A549 (cell line): ENCODE measurements around the gene XPC. TPM values are rescaled to one million over a fixed set of nuclear protein-coding genes. Genes with fewer than 3 reads are reported as not detected.

ENCODE experiments used
- ATAC-seq, 2 experiments: fragments of 200-7000 bp in 1 of 2; fragments of >200 bp in 1 of 2; cut with Nextera tagmentation in 1 of 2; cut with Tn5 transposase in 1 of 2; 3 replicates each; pipeline versions ENCODE4 v1.8.0 to v1.9.1; 2018 to 2020; ENCODE audit warnings: mild to moderate bottlenecking in 1 of 2, moderate library complexity in 1 of 2
- CTCF ChIA-PET: fragments of 300-600 bp; sonication (Branson Sonifier 250); formaldehyde crosslinking; extraction: SDS; loops from one replicate; lab custom pipeline; 2021; ENCODE audit warnings: antibody characterized with exemption, inconsistent platforms; lab: Yijun Ruan, JAX
- POLR2A ChIA-PET: fragments of 350-600 bp; formaldehyde crosslinking; extraction: SDS; loops from one replicate; lab custom pipeline; 2021; ENCODE audit warnings: antibody characterized with exemption, inconsistent platforms; lab: Yijun Ruan, JAX
- DNase-seq, 2 experiments: peaks; one replicate each; pipeline versions ENCODE4 v3.0.0 to v3.0.0-alpha.2; 2011 to 2016; ENCODE audit warnings: low read depth in 1 of 2, low spot score in 1 of 2
- FAIRE-seq: peaks from 2 replicates; lab custom pipeline; 2011; peaks lifted over from hg19 to GRCh38; lab: Jason Lieb, UNC
- H3K27ac ChIP-seq, 2 experiments: fragments of >200 bp; sonication (Bioruptor Twin); formaldehyde crosslinking; 3 replicates each; pipeline ENCODE4 v1.5.1; 2016 to 2017
- H3K4me1 ChIP-seq: fragments of >200 bp; sonication (Bioruptor Twin); formaldehyde crosslinking; 3 replicates; pipeline ENCODE4 v1.6.1; 2016
- H3K4me2 ChIP-seq: fragments of >200 bp; sonication (Bioruptor Twin); formaldehyde crosslinking; 3 replicates; pipeline ENCODE4 v1.6.1; 2016
- H3K4me3 ChIP-seq: fragments of >200 bp; sonication (Bioruptor Twin); formaldehyde crosslinking; 3 replicates; pipeline ENCODE4 v1.5.1; 2016
- H3K9me3 ChIP-seq: fragments of >200 bp; sonication (Bioruptor Twin); formaldehyde crosslinking; 3 replicates; pipeline ENCODE4 v1.6.1; 2016
- CHD4 ChIP-seq: fragments of 200-600 bp; sonication (generic); IDR thresholded peaks from 2 replicates; pipeline ENCODE4 v1.6.1; 2016; ENCODE audit warnings: antibody characterized with exemption, mild to moderate bottlenecking, borderline replicate concordance
- CTCF ChIP-seq: fragments of >200 bp; sonication (Bioruptor Twin); formaldehyde crosslinking; IDR thresholded peaks from 3 replicates; pipeline ENCODE4 v1.5.1; 2016
- EHF ChIP-seq: fragments of 250-450 bp; sonication (Bioruptor Pico); IDR thresholded peaks from 2 replicates; pipeline ENCODE4 v1.5.0; 2020; ENCODE audit warnings: mild to moderate bottlenecking
- EHMT2 ChIP-seq: fragments of 200-600 bp; sonication (generic); IDR thresholded peaks from 2 replicates; pipeline ENCODE4 v1.6.1; 2016; ENCODE audit warnings: antibody characterized with exemption, low read depth, mild to moderate bottlenecking, moderate library complexity
- FOSL2 ChIP-seq, 2 experiments: fragments of 450-650 bp in 1 of 2; fragments of >200 bp in 1 of 2; sonication (Bioruptor Twin) in 1 of 2; formaldehyde crosslinking; IDR thresholded peaks; 2 replicates each; pipeline versions ENCODE4 v1.5.0 to v1.6.1; 2016 to 2020; ENCODE audit warnings: mild to moderate bottlenecking in 1 of 2, moderate library complexity in 1 of 2
- FOXS1 ChIP-seq: fragments of 250-450 bp; sonication (Bioruptor Pico); IDR thresholded peaks from 2 replicates; pipeline ENCODE4 v1.5.0; 2020; ENCODE audit warnings: mild to moderate bottlenecking, moderate library complexity
- HES2 ChIP-seq: fragments of >200 bp; sonication (Bioruptor Twin); formaldehyde crosslinking; IDR thresholded peaks from 2 replicates; pipeline ENCODE4 v1.6.1; 2016
- HMGXB4 ChIP-seq: fragments of 250-450 bp; sonication (Bioruptor Pico); IDR thresholded peaks from 2 replicates; pipeline ENCODE4 v1.5.0; 2021; ENCODE audit warnings: mild to moderate bottlenecking, moderate library complexity, borderline replicate concordance
- KDM1A ChIP-seq: fragments of 200-600 bp; sonication (generic); IDR thresholded peaks from 2 replicates; pipeline ENCODE4 v1.6.1; 2016; ENCODE audit warnings: low read depth, mild to moderate bottlenecking
- MYC ChIP-seq: IDR thresholded peaks from 2 replicates; pipeline ENCODE4 v1.6.1; 2012; ENCODE audit warnings: mild to moderate bottlenecking, inconsistent platforms, low read length, improper control_type of control experiment, borderline replicate concordance
- NPAS2 ChIP-seq: fragments of 250-450 bp; sonication (Bioruptor Pico); IDR thresholded peaks from 2 replicates; pipeline ENCODE4 v1.8.0; 2022; ENCODE audit warnings: mild to moderate bottlenecking, moderate library complexity, borderline replicate concordance
- PBX3 ChIP-seq: IDR thresholded peaks from 2 replicates; pipeline ENCODE4 v1.6.1; 2012
- PHF8 ChIP-seq: fragments of 200-600 bp; sonication (generic); IDR thresholded peaks from 2 replicates; pipeline ENCODE4 v1.6.1; 2016; ENCODE audit warnings: low read depth, mild to moderate bottlenecking, antibody characterized with exemption, moderate library complexity, borderline replicate concordance
- RAD21 ChIP-seq, 2 experiments: fragments of >200 bp in 1 of 2; sonication (Bioruptor Twin) in 1 of 2; formaldehyde crosslinking in 1 of 2; IDR thresholded peaks in 1 of 2; conservative IDR thresholded peaks in 1 of 2; 2 replicates in 1 of 2; 3 replicates in 1 of 2; pipeline ENCODE4 v1.6.1; 2012 to 2018; ENCODE audit warnings: inconsistent platforms in 1 of 2
- REST ChIP-seq: fragments of 200-600 bp; sonication (generic); IDR thresholded peaks from 2 replicates; pipeline ENCODE4 v1.6.1; 2016; ENCODE audit warnings: antibody characterized with exemption, mild to moderate bottlenecking, moderate library complexity
- RNF2 ChIP-seq: fragments of 200-600 bp; sonication (generic); IDR thresholded peaks from 2 replicates; pipeline ENCODE4 v1.6.1; 2016; ENCODE audit warnings: low read depth, mild to moderate bottlenecking, antibody characterized with exemption, moderate library complexity, borderline replicate concordance
- SMC3 ChIP-seq: fragments of >200 bp; sonication (Bioruptor Twin); formaldehyde crosslinking; IDR thresholded peaks from 3 replicates; pipeline ENCODE4 v1.6.1; 2018; ENCODE audit warnings: inconsistent platforms
- TP53 ChIP-seq: fragments of 250-450 bp; sonication (Bioruptor Pico); IDR thresholded peaks from 2 replicates; pipeline ENCODE4 v1.5.0; 2021; ENCODE audit warnings: mild to moderate bottlenecking, moderate library complexity
- ZC3H11A ChIP-seq: fragments of 450-650 bp; IDR thresholded peaks from 2 replicates; pipeline ENCODE4 v1.6.1; 2014; ENCODE audit warnings: antibody characterized with exemption, mild to moderate bottlenecking
- ZFP36 ChIP-seq: fragments of 450-650 bp; IDR thresholded peaks from 2 replicates; pipeline ENCODE4 v1.6.1; 2014; ENCODE audit warnings: borderline replicate concordance; ENCODE audit not compliant: partially characterized antibody
- ZNF302 ChIP-seq: fragments of 250-450 bp; sonication (Bioruptor Pico); IDR thresholded peaks from 2 replicates; pipeline ENCODE4 v1.9.0; 2021; ENCODE audit warnings: inconsistent platforms, mild to moderate bottlenecking, moderate library complexity
- ZSCAN20 ChIP-seq: fragments of 250-450 bp; sonication (Bioruptor Pico); IDR thresholded peaks from 2 replicates; pipeline ENCODE4 v1.8.0; 2022; ENCODE audit warnings: mild to moderate bottlenecking, moderate library complexity
- WGBS: methylation state at CpG from one replicate; pipeline ENCODE4 v1.1.6; 2017; ENCODE audit errors: missing lambda C conversion rate; 5-methylcytosine and 5-hydroxymethylcytosine counted together
- polyA plus RNA-seq, 4 experiments: library from polyadenylated mRNA; depleted of rRNA in 3 of 4; stranded (reverse); fragments of >200 nt; fragmentation: RNase III in 1 of 4; extraction: RNeasy Plus Mini Kit Qiagen cat#74134 plus additional on column Dnase treatment in 1 of 4; gene quantifications; 2 replicates in 3 of 4; 3 replicates in 1 of 4; pipeline ENCODE4 v1.2.3, GENCODE V29; 2011 to 2017

The XPC gene
- polyA plus RNA-seq, 2 of the 4 experiments (the other 2 are of a cell fraction), result 35.4 to 36.3 TPM

GRCh38 chr3:14203521-14204079 is 25.2 kb upstream of the XPC start:
- POLR2A ChIA-PET, result interaction anchor here (1.2 kb wide), 2 partner anchors 25 to 79 kb away, joined by 3 to 11 read pairs; partner anchors contain the start of genes CHCHD4, LSM3, TMEM43 and XPC

More at GRCh38 chr3:14203521-14204079, 25.2 kb upstream of the XPC start:
- WGBS, result 56% methylated on average over 10 of the region's 10 CpGs
- DNase-seq (peak; percentile 79), FAIRE-seq (no peak), ATAC-seq (peak; percentile 84 to 92)
- H3K27ac ChIP-seq, result no peak overlapping the region
- CTCF ChIA-PET, result interaction anchor here (0.6 to 5.4 kb wide), 90 partner anchors 8 to 725 kb away, joined by 3 to 69 read pairs (median 5); partner anchors contain the start of genes CCDC174, LSM3 and XPC
- H3K4me1 ChIP-seq, result no peaks in the 10 kb centered on the region
- H3K4me3 ChIP-seq, result no peak overlapping the region
- H3K9me3 ChIP-seq, result no peaks in the 10 kb centered on the region
- no peak for TF ChIP-seq MYC
- TF ChIP-seq ZC3H11A, result no peak
- no peak for TF ChIP-seq PBX3
- no peak for TF ChIP-seq PHF8
- TF ChIP-seq EHMT2, result no peak
- TF ChIP-seq ZSCAN20, result no peak
- no peak for TF ChIP-seq FOXS1 (CRISPR knock-in tag)
- no peak for TF ChIP-seq TP53
- peak; percentile 80 for TF ChIP-seq SMC3
- TF ChIP-seq REST, result no peak
- TF ChIP-seq RNF2, result no peak
- peak; percentile 74 for TF ChIP-seq ZFP36
- no peak for TF ChIP-seq NPAS2 (CRISPR knock-in tag)
- no peak for TF ChIP-seq HES2
- TF ChIP-seq HMGXB4, result no peak
- peak; percentile 86 for TF ChIP-seq CTCF
- no peak for TF ChIP-seq ZNF302 (CRISPR knock-in tag)
- TF ChIP-seq KDM1A, result no peak
- no peak for TF ChIP-seq CHD4
- no peak for TF ChIP-seq FOSL2 (IDR thresholded peaks at IDR 0.05)
- no peak for TF ChIP-seq FOSL2 (CRISPR knock-in tag; IDR thresholded peaks at IDR 0.05)
- TF ChIP-seq EHF (CRISPR knock-in tag), result no peak
- TF ChIP-seq RAD21 (conservative IDR thresholded peaks at IDR 0.05 in 1 of 2, IDR thresholded peaks at IDR 0.05 in 1 of 2), result peak; percentile 83 to 86
- no peak overlapping the region for H3K4me2 ChIP-seq
